Fibroblast of pulmonary artery (primary cell): ENCODE measurements around the gene FN3KRP.
"Not testable (repeated sequence)": the region's sequence is repeated elsewhere in the genome, so short reads cannot be mapped to it uniquely, and the experiment has no call there.

ENCODE experiments used
- DNase-seq: peaks from one replicate; pipeline ENCODE4 v3.0.0-alpha.2; 2010; ENCODE audit warnings: low read depth
- H3K4me3 ChIP-seq: replicated peaks from 2 replicates; pipeline ENCODE4 v1.5.1; 2011; ENCODE audit warnings: low read depth, mild to moderate bottlenecking, control low read depth, low read length, moderate library complexity
- TF ChIP-seq, protein P1 (sequence below): IDR thresholded peaks from 2 replicates; pipeline ENCODE4 v1.5.1; 2011; ENCODE audit warnings: mild to moderate bottlenecking, control low read depth, low read length, inconsistent platforms; ENCODE audit errors: missing control alignments

FN3KRP gene

DNA sequence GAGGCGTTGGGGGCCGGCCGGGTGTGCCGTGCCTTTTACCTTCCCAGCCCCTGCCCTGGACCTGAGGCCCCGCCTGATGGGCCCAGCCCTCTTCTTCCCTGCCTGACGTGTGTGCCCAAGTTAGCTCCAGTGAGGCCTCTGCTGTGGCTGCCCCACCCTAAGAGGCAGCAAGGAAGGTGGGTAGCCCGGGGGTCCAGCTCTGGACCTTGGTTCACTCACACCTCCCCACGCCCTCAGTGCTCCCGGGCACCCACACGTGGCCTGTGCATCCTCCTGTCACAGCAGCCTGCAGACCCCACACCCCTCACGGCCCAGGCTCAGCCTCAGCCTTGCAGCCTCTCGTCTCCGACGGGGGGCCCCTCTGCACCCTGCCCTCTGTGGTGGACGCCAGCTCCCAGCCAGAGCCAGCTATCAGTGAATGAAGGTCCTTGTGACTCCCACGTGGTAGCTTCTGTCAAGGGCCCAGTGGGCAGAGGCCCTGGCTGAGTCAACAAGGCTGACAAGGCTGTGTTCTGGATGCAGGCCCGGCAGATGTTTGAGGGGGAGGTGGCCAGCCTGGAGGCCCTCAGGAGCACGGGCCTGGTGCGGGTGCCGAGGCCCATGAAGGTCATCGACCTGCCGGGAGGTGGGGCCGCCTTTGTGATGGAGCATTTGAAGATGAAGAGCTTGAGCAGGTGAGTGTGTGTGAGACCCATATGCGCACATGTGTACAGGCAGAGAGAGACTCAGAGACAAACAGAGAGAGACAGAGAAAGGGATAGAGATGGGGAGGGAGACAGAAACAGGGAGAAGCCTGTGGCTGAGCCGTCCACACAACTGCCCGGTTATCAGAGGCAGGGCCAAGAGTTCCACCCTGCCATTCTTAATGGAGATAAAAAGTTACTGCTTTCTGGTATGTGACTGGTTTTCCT lies 21.7 kb downstream of the FN3KRP start:
- no peak overlapping the region for H3K4me3 ChIP-seq
- TF ChIP-seq, protein P1, sequence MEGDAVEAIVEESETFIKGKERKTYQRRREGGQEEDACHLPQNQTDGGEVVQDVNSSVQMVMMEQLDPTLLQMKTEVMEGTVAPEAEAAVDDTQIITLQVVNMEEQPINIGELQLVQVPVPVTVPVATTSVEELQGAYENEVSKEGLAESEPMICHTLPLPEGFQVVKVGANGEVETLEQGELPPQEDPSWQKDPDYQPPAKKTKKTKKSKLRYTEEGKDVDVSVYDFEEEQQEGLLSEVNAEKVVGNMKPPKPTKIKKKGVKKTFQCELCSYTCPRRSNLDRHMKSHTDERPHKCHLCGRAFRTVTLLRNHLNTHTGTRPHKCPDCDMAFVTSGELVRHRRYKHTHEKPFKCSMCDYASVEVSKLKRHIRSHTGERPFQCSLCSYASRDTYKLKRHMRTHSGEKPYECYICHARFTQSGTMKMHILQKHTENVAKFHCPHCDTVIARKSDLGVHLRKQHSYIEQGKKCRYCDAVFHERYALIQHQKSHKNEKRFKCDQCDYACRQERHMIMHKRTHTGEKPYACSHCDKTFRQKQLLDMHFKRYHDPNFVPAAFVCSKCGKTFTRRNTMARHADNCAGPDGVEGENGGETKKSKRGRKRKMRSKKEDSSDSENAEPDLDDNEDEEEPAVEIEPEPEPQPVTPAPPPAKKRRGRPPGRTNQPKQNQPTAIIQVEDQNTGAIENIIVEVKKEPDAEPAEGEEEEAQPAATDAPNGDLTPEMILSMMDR: no peak
- DNase-seq: peak; percentile 57

DNA sequence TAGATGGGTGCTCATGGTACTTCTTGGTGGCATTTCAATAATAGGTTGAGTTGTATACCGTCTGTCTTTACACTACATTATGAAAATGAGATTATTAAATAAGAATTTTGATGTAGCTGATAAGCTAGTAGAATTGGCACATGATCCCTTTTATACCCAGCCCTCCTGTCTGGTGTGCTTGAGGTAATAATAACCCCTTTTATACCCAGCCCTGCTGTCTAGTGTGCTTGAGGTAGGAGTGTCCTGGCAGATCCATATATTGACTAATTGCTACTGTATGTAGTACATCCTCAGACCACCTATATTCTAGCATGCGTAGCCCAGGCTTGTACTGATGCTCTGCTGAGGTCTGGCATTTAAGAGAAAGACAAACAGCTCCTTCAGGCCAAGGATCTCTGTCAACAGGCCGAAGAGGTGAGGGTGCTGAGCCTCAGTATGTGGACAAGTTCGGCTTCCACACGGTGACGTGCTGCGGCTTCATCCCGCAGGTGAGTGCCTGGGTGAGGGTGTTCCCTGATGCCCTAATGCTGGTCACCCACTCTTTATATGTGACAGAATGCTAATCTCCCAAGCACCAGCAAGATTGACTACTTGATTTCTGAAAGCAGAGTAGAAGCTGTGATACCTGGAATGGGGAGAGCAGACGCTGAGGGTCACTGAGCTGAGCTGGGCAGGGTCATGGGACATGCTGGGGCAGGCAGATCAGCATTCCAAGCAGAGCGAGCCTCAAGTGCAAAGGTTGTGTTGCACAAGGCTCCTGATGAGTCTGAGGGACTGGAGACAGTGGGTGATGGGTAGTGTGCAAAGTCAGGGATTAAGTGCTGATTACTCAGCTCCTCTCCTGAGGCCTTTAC lies 24.6 kb downstream of the FN3KRP start:
- TF ChIP-seq, protein P1: no peak
- no peak for DNase-seq
- H3K4me3 ChIP-seq: no peak overlapping the region

DNA sequence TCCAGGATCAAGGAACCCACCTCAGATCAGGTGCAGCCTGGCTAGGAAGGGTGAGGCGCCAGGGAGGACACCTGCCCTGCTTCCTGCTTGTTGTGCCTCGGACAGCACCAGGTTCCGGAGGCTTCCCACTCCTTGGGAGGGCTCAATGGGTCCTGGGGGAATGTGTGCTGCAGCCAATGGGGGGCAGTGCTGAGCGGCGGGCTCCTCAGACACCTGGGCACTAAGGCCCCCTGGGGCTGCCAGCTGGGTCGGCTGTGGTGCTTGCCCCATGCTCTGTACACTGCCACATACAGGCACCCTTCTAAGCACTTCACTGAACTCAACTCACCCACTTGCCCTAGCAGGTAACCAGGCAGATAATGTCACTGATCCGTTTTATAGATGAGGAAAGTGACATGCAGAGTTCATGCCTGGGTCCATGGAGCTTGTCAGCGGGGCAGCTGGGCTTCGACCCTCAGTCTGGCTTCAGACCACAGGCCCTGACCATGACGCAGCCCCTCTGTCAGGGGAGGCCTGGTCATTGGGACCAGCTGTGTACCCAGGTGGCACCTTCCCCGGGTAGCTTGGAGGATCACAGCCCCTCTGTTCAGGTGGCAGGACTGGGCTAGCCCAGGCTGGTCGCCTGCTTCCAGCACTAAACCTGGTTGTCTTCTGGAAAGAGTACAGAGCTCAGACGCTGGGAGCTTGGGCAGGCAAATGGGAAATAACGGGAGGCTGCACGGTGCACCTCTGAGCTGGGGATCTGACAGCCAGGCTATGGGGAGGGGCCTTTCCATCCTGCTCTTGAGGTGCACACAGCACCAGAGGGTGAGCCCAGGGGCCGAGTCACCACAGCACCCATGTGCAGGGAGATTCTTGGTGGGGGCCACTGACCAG lies 27.1 kb downstream of the FN3KRP start:
- TF ChIP-seq, protein P1: no peak
- no peak overlapping the region for H3K4me3 ChIP-seq
- DNase-seq: no peak

DNA sequence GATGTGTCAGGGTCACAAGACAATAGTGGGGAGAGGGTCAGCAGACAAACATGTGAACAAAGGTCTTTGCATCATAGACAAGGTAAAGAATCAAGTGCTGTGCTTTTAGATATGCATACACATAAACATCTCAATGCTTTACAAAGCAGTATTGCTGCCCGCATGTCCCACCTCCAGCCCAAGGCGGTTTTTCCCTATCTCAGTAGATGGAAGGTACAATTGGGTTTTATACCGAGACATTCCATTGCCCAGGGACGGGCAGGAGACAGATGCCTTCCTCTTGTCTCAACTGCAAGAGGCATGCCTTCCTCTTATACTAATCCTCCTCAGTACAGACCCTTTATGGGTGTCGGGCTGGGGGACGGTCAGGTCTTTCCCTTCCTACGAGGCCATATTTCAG lies 28.2 kb downstream of the FN3KRP start:
- H3K4me3 ChIP-seq, DNase-seq: not testable (repeated sequence)

DNA sequence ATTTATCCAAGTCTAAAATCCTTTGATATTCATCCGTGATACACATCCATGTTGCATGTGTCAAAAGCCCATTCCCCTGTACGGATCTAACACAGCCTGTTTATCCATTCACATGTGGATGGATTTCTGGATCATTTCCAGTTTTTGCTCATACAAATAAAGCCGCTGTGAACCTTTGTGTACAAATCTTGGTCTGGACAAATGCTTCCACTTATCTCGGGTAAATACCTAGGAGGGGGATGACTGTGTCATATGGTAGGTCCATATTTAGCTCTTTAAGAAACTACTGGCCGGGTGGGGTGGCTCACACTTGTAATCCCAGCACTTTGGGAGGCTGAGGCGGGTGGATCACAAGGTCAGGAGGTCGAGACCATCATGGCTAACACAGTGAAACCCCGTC lies 29.0 kb downstream of the FN3KRP start:
- no peak for DNase-seq
- TF ChIP-seq, protein P1: no peak
- H3K4me3 ChIP-seq: no peak overlapping the region

DNA sequence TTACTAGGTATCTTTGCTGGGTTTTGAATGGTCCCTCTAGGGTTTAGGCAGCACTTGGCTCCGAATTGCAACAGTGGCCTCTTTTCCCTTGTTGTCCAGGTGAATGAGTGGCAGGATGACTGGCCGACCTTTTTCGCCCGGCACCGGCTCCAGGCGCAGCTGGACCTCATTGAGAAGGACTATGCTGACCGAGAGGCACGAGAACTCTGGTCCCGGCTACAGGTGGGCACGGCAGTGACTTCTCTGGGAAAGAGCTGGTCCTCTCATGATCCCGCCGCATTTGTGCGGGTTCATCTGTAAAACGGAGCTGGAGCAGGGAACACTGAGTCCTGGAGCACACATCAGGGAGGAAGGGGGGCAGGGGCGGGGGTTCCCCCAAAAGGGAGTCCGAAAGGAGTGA lies 32.2 kb downstream of the FN3KRP start:
- TF ChIP-seq, protein P1: no peak
- DNase-seq: no peak
- H3K4me3 ChIP-seq: no peak overlapping the region
